COLO829 (cell line): ENCODE measurements around the gene FBXO9.
"Not testable (repeated sequence)": the region's sequence is repeated elsewhere in the genome, so short reads cannot be mapped to it uniquely, and the experiment has no call there.

Experiments used
- DNase-seq: peaks from one replicate; pipeline ENCODE4 v3.0.0; 2012; ENCODE audit warnings: low spot score

The FBXO9 gene

DNA sequence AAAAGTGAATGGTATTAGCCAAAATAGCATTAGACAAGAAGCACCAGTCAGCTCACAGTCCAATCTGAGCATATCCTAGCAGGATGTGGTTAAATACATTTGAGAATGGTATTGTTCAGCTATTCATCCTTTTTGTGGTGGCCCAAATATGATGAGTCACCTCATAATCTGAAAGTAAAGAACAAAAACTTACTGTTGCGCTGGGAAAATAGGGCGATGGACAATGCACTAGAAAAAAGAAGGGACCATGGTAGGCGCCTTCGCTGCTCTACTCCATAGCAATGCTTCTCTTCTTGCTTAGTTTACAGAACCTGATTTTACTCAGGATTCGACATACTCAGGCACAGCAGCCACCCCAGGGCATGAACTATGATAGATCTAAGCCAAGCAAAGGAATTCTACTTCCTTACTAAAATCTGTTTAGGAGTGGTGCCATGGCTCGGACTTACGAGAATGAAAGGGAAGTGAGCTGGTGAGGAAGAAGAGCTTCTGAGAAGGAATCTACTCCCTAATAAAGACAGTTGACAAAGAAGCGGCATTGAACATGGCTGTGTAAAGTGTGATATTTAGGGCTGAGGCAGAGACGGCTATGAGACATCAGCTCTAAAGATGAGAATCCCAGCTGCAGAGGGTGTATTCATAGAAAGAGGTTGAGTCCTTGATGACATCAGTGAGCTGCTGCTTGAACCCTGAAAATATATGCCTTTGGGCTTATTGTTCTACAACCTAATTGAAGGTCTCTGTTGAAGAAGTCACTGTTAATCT is 16.6 kb upstream of the FBXO9 start:
- peak; percentile 81 for DNase-seq

DNA sequence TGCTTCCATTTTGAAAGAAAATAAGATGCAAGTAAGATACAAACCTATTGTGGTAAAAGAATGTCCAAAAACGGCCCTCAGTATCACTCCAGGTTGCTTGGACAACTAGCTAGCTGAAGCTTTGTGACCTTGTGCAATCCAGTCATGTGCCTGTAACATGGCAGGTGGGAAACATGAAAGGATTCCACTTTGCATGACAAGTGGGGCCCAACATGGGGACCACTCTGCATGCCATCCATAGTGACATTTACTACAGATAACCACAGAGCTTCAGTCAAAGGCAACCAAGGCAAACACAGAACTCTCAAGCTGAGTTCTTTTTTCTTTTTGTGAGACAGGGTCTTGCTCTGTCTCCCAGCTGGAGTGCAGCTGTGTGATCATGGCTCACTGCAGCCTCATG is 15.8 kb upstream of the FBXO9 start:
- no peak for DNase-seq

DNA sequence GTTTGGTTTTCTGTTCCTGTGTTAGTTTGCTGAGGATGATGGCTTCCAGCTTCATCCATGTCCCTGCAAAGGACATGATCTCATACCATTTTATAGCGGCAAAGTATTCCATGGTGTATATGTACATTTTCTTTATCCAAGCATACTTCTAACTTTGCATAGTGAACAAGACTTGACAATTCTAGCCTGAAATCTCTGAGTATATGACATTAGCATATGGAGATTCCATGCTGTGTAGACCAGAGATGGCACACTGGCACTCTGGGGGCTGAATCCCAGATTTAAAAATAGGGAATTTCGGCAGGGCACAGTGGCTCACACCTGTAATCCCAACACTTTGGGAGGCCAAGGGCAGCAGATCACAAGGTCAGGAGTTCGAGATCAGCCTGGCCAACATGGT is 13.1 kb upstream of the FBXO9 start:
- DNase-seq, result not testable (repeated sequence)

DNA sequence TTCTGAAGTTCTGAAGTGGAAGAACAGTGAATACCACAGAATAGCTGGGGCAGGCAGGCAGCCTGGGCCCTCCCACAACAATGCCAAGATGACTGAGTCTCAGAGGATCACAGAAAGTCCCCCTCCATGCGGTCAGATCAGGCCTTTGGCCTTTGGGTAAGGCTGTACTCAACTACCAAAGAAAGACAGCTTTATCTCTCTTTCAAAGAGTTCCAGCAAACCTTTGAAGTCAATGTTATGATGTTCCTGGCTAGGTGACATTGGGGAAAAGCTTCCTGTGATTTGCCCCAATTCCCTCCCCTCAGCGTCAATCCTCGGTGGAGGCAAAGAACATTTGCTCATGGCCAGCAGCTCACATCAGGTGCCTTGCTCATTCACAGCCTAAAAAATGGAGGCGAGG is 10.7 kb upstream of the FBXO9 start:
- no peak for DNase-seq

DNA sequence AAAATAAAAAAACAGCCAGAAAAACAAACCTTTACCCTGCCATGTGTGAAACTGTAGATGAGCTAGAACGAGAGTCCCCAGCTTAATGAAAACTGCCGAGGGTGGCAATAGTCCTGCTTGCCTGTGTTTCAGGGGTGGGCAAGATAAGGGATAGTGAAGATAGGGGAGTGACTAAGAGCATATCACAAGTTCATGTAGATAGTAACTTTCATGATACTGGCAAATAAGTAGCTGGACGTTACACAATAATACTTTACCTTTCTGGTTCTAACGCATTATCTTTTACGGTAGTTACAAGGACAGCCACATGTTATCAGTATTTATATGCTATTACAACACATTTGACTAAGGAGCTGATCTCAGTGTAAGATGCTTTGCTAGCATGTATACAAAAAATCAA is 9.3 kb upstream of the FBXO9 start:
- no peak for DNase-seq

DNA sequence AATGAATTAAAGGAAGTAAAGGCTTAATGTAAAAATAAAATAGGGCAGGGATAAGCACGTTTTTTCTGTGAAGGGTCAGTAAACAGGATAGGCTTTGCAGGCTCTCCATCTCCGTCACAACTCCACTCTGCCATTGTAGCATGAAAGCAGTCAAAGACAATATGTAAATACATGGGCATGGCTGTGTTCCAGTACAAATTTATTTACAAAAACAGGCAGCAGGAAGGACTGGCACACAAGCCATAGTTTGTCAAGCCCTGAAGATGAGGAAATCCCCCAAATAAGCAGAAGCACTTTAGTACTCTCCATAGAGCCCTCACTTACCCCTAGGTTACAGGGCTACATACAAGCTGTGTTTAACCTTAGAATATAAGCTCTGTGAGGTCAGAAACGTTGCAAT is 8.9 kb upstream of the FBXO9 start:
- no peak for DNase-seq

DNA sequence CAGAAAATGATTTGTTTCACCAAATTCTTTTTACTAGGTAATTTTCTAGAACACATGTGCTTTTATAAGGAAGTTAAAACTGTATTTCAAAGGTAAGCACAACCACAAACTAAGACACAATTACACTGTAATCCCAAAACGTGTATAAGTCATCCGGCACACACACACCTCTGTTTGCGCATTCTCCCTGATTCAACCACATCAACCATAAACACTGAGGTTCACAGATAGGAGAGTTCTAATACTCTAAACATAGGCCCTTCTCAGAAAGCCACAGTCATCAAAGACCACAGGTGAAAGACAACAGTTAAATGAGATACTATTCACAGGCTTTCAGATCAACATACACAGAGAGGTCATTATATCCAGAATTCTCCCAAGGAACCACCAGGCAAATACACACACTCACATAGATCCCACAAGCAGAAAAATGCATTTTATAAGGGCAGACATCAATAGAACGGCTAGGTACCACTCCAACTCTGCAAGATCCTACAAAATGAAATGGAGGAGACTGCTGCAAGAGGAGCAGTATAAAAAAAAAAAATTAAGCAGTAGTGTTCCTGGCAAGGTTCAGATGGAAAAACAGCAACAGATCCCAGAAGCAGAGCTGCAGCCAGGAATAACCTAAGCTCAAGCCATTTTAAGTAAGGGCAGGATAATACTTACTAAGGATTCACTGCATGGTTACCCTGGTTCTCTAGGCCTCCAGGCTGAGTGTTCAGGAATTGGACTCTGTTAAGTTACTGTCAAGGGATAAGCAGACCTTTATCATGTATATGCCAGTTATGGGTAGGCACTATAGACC is 6.6 kb upstream of the FBXO9 start:
- no peak for DNase-seq

DNA sequence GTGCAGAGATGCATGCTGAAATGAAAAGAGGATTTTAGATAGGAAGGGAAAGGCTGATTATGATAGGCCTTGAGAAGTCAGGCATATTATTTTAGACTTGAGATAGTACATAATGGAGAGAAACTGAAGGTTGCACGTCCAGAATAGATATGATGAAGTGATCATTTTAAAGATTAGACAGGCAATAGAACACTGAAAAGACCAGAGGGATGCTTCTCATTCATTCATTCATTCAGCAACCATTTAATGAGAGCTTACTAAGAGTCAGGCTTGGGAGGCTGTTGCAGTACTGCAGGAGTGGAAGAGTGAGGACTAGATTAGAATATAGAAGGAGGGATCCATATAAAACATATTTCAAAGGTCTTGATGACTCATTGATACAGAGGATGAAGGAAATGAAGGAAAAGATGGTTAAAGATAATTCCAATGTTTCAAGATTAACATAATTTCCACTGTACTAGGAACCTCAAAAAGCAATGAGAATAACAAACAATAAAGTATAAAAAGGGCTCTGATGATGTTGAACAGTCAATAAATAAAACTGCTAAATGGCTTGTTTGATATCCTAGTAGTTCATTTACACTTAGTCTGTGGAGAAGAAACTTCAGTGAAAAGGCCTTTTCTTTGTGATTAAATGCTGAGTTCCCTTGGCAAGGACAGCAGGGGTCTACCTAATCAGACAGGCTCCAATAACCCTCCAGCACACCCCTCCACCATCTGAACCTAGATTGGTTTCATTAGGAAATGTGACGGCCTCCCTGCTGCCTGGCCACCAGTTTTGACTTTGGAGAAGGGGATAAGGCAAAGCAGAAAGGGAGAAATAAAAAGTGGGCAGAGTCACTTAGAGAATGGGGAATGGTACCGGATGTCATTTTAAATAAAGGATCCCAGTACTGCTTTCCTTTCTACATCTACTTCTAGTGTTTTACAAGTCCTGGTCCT is 5.3 kb upstream of the FBXO9 start:
- DNase-seq, result no peak

DNA sequence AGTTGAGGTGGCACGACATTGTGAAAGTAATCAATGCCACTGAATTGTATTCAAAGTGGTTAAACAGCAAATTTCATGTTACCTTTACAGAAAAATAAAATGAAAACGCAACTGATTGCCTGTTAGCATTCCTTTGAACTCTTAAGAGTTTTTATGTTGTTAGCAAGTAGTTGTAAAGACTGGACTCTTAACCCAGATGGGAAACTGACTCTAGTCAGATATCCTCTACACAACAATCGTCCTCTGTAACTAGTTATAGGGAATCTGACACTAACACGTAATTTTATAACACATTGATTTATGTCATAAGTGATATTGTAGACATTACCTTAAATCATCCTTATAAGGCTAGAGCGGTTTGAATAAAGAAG is 3.0 kb upstream of the FBXO9 start:
- no peak for DNase-seq

DNA sequence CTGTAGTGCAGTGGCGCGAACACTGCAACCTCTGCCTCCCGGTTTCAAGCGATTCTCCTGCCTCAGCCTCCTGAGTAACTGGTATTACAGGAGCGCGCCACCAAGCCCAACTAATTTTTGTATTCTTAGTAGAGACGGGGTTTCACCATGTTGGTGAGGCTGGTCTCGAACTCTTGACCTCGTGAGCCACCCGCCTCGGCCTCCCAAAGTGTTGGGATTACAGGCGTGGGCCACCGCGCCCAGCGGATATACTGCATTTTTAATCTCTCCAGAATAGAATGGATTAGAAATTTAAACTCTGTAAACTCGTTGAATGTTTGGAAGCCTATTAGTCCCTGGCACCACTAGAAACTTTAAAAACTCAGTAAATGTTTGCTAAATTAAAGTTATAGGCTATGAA is 949 bp upstream of the FBXO9 start:
- DNase-seq, result not testable (repeated sequence)

DNA sequence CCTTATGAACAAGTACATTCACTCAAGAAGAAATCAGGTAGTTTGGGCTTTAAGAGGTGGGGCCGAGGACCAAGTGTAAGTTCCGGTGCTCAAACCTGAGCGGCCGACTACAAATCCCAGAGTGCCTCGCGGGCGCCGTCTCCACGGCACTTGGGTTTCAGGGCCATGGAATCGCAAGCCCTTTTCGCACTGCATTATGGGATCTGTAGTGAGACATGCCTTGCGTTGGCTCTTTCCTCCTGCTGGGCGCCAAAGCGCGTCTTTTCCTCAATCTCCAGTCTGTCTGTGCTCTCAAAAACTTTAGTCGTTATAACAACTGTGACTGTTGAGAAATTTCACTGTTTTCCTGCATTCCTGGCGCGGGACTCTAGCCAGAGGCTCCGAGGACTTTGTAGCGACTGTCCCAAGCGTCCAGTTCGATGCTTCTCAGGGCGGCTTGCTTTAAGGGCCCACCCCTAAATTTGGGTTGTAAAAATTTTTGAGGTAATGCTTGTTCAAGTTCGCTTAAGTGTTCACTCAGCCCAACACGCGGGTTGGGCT is 408 bp upstream of the FBXO9 start:
- DNase-seq, result peak; percentile 98

DNA sequence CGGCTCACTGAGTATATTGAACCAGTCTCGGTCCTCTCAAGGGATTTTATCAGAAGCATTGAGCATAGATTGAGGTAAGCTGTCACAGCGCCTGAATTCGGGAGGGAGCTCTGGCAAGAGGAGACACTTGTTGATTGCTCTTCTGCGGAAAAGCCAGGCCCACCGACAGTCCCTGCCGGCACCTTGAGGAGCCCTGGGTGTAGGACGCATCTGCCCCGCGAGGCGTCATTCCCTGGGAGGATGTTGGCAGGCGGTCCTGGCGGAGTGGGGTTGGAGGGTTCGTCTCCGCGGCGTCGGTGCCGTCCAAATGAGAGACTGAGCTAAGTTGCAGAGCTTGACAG is 843 bp downstream of the FBXO9 start:
- DNase-seq, result no peak

DNA sequence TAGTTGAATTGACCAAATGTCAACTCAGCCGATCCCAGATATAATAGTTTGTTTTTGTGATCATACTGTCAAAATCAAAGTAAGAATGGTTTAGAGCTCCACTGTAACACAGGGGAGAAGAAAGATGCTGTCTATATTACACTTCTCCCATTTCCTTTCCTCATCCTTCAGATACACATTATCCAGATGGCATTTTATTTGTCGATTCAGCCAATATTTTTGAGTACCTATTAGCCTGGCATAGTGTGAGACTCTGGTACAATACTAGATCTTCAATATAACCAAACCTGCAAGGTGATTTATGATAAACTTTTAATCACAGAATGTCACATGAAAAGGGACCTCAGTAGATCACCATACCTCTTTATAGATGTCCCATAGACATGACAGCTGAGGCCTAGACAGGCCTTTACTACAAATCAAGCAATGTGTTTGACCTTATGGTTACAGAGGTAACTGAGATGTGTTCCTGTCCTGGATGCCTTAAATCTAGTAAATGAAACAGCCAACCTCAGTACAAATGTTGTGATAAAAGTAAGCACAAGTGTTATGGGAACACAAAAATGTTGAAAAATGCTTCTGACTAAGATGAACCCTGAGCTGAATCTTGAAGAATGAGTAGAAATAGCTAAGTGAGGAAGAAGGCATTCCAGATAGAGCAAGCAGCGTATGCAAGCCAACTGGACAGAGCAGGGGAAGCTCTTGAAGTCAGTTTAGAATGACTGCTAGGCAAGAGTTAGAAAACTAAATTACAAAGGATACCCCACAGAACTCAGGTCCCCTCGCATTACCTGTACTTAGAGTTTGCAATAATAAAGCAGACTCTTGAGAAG is 1.9 kb downstream of the FBXO9 start:
- DNase-seq, result no peak

DNA sequence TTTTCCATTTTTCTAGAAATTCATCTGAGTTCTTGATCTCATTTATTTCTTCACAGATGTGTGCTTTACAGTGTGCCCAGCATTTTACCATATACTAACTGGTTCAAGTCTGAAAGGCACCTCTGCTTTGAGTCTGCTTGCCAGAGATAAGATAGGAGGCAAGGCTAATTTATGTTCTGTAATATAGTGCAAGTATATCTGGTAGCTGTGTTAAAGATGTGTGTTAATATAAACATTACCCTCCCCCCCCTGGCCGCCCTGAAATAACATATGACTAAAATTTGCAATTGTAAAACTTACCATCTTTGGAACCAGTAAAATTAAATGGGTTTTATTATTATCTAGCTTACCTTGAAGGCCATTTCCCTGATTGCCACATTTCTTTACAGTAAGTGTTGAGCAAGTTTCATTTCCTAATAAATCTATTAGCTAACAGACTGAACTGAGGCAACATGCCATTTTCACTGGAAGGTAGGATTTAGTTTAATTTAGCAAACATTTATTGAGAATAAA is 2.7 kb downstream of the FBXO9 start:
- DNase-seq, result no peak

DNA sequence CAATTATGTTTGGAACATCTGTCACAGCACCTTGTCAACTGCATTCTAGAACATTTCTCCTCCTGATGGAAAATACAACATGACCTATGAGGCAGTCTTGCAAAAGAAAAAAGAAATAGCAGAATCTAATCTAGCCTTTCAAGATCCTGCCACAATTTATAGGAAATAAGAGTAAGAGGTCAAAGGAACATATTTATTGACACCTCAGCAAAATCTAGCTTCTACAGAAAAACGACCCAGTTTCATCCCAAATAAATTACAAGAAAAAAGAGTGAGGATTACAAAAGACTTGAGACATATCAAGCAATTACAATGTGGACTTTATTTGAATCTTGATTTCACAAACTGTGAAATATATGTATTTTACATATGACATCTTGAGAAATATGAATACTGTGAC is 4.2 kb downstream of the FBXO9 start:
- no peak for DNase-seq

DNA sequence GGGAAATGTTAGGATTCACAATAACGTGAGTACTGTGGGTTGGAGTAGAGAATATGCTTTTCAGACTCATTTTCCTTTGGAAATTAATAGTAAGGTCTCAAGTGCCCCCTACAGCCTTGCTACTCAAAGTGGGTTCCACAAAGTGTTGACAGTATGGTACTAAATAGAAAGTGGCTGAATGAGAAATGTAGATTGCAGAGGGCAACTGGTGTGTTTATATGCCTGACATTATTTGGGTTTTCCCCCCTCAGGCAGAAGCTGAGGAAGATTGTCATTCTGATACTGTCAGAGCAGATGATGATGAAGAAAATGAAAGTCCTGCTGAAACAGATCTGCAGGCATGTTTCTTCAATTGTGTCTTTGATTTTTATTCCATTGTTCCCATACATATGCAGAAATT is 5.6 kb downstream of the FBXO9 start:
- DNase-seq, result no peak

DNA sequence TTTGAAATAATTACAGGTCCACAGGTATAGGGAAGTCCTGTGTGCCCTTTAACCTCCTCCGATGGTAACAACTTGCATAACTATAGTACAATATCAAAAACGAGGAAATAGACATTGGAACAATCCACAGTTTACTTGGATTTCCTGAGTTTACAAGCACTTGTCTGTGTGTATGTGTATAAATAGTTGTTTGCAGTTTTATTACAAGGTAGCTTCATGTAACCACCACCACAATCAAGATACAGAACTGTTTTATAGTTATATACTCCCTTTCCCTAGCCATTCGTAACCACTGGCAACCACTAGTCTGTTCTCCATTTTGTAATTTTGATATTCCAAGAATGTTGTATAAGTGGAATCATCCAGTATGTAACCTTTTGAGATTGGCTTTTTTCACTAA is 9.1 kb downstream of the FBXO9 start:
- no peak for DNase-seq

DNA sequence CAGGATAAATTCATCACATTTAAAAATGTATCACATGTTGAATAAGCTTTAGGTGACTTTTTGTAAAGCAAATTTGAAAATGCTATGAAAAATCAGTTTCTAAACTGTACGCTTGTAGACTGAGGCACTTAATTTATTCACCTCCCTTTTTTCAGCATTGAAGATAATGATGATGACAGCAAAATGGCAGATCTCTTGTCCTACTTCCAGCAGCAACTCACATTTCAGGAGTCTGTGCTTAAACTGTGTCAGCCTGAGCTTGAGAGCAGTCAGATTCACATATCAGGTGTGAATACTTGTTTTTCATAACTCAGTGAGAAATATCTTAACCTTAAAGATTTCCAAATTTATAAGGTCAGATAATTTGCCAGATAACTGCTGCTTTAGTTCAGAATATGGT is 15.6 kb downstream of the FBXO9 start:
- no peak for DNase-seq

DNA sequence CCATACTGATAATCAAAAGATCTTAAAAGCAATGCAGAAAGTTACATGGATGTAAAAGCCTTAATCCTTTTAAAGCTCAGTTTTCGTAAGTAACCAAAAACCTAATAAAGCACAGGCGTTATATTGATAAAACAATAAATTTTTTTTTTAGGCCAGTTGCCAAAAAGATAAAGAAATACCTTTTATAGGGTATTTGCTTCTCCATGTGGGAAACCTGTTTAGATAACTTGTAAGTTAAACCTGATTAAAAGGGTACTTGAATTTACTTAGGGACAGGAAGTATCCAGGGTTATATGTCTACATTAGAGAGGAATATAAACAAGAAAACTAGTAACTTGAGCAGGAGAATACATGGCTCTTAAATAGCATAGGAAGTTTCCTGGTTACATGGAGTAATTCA is 21.1 kb downstream of the FBXO9 start:
- no peak for DNase-seq

DNA sequence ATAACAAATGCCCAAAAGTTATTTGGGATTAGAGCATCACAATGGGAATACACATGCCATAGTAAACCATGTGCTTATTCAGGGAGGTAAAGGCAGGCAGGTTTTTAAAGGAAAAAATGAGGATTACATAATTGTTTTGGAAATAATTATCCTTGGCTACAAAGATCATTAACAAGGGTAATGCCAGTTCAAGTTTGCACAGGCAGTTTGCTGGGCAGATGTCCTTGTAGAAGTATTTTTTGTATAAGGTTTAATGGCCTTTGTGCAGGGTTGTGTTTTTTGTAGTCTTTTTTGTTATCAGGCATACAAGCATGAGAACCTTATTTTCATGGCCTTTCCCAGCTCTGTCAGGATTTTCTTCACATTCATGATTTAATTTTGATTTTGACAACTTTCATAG is 24.7 kb downstream of the FBXO9 start:
- no peak for DNase-seq

DNA sequence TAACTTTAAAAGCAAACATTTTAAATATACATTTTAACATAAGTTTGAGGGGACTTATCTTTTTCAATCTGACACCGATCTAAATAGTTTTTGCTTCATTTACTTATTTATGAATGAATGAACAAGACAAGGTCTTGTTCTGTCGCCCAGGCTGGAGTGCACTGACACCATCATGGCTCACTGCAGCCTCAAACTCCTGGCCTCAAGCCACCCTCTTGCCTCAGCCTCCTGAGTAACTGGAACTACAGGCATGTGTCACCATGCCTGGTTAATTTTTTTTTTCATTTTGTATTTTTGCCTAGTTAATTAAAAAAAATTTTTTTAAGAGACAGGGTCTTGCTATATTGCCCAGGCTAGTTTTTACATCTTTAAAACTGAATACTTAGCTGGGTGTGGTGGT is 25.4 kb downstream of the FBXO9 start:
- no peak for DNase-seq
